Loucy (cell line): ENCODE measurements around the gene ABHD10.

Experiments used
- EZH2phosphoT487 ChIP-seq: fragments of 200-600 bp; IDR thresholded peaks from 2 replicates; pipeline ENCODE4 v1.6.1; 2018; ENCODE audit warnings: antibody characterized with exemption, mild to moderate bottlenecking, moderate library complexity, borderline replicate concordance
- TF ChIP-seq, protein P1 (sequence below): fragments of 200-600 bp; sonication (generic); conservative IDR thresholded peaks from 2 replicates; pipeline ENCODE4 v1.5.1; 2014; ENCODE audit warnings: mild to moderate bottlenecking, antibody characterized with exemption, low read length

DNA sequence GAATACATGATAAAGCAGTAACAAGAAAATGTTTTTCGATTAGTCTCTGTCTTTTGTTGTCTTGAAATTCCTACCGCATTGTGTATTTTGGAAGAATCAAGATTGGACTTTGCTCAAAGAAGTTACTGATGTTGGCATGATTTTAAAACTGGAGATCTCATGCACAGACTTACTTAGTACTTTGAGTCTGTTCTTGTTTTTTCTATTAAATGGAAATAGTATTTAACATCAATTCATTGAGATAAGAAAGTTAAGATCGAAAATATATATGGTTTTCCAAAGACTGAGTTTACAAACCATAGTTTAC is 2.6 kb downstream of the ABHD10 start:
- TF ChIP-seq, protein P1, sequence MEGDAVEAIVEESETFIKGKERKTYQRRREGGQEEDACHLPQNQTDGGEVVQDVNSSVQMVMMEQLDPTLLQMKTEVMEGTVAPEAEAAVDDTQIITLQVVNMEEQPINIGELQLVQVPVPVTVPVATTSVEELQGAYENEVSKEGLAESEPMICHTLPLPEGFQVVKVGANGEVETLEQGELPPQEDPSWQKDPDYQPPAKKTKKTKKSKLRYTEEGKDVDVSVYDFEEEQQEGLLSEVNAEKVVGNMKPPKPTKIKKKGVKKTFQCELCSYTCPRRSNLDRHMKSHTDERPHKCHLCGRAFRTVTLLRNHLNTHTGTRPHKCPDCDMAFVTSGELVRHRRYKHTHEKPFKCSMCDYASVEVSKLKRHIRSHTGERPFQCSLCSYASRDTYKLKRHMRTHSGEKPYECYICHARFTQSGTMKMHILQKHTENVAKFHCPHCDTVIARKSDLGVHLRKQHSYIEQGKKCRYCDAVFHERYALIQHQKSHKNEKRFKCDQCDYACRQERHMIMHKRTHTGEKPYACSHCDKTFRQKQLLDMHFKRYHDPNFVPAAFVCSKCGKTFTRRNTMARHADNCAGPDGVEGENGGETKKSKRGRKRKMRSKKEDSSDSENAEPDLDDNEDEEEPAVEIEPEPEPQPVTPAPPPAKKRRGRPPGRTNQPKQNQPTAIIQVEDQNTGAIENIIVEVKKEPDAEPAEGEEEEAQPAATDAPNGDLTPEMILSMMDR: no peak
- no peak for TF ChIP-seq EZH2phosphoT487
